ENCODE results near the gene METTL18. TPM values are rescaled to one million over a fixed set of nuclear protein-coding genes. Genes with fewer than 3 reads are reported as not detected.
A peak's percentile ranks its signal among the peaks of the same experiment; 100 is the strongest.

The METTL18 gene
- total RNA-seq = 10 to 100 TPM; 10.6 to 11.1 TPM

DNA sequence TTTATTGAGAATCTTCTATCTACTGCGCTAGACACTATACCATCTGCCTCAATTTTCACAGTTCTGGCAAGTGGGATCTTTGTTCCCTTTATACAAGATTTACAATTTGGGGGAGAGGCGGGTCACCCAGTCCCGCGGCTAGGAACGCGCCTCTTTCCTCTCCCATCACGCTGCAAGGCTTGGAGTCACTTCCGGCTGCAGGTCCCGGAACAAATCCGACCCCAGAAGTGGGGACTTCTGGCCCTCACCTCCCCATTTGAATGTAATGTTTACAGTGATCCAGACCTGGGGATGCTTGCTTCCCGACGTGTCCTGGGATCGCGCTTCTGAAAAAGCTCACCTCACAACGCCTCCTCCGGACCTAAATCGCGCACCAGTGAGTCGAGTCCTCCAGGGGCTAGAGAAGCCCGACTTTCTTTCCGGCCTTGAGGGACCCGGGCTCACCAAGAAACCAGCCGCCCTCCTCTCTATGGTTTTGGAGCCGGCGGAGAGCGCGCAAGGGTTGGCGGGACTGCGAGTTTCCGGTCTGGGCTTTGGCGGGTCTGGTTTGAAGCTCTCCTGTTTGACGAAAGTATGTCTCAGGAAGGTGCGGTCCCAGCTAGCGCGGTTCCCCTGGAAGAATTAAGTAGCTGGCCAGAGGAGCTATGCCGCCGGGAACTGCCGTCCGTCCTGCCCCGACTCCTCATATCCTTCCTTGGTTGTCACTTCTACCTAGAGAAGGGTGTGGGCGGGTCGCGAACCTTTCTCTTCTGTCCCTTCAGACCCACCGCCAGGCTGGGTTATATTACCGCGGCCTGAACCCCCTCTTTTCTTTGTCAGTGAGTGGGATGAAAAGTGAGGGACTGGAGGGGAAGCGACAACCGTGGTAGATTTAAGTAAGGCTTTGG is at the start of gene METTL18:
METTL18 (minus strand) TSS at position 378 of the 887 bp plus-strand sequence. CDS start 1,212 bp downstream, outside the sequence.
- intact Hi-C loops (cut with micrococcal nuclease) = loop anchor here (1.0 to 10.0 kb wide), 12 partner anchors 83 to 1691 kb away; partner anchors contain the start of genes BLZF1, F5, FMO4 and GORAB
- Mint-ChIP-seq H3K36me3 (ENCODE audit: low read depth) (peaks cover 36% of the 10 kb centered on the region), H3K27ac (peak within 1 kb of the TSS; percentile 99), H3K4me3 (peak within 1 kb of the TSS; percentile 99), H3K27me3 (ENCODE audit: low read depth) (no peaks in the 10 kb centered on the region), H3K4me1 (ENCODE audit: low read depth) (peaks cover 48% of the 10 kb centered on the region), H3K9me3 (no peaks in the 10 kb centered on the region)
- DNase-seq = peak; percentile 97
- CTCF ChIA-PET = interaction anchor here (0.7 to 2.4 kb wide), 7 partner anchors 10 to 306 kb away, joined by 3 to 14 read pairs (median 6); no protein-coding TSS in a partner anchor

DNA sequence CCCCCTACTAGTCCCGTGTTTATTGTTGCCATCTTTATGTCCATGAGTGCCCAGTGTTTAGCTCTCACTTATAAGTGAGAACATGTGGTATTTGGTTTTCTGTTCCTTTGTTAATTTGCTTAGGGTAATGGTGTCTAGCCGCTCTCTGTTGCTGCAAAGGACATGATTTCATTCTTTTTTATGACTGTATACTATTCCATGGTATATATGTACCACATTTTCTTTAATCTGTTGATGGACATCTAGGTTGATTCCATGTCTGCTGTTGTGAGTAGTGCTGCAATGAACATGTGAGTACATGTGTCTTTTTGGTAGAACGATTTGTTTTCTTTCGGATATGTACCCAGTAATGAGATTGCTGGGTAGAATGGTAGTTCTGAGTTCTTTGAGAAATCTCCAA is 44.2 kb upstream of the METTL18 start:
- H3K27ac Mint-ChIP-seq = no peak overlapping the region
- H3K9me3 Mint-ChIP-seq = peaks cover 26% of the 10 kb centered on the region
- peaks cover 65% of the 10 kb centered on the region for H3K36me3 Mint-ChIP-seq (ENCODE audit: low read depth)
- no peak for DNase-seq
- H3K4me3 Mint-ChIP-seq = no peak overlapping the region
- CTCF ChIA-PET = no interaction called here
- H3K27me3 Mint-ChIP-seq (ENCODE audit: low read depth) = no peaks in the 10 kb centered on the region
- intact Hi-C loops (cut with micrococcal nuclease) = no loop called here
- H3K4me1 Mint-ChIP-seq (ENCODE audit: low read depth) = no peaks in the 10 kb centered on the region

DNA sequence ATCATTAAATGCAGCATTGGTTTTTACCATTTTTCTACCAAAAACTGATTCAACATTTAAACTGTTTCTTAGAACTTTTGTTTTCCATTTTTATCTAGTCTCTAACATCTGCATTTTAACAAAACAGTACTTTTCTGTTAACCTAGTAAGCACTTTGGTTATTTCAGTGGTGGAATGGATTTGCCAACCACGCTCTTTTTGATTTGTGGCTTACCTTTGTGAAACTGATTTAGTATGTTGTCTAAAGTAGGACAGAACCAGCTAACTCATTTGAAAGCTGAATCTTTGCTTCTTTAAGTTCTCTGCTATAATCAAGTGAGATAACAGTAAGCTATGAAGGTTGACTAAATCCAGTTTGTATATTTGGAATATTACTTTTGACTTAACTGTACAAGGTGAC is 41.5 kb upstream of the METTL18 start:
- CTCF ChIA-PET = interaction anchor here (0.6 to 1.1 kb wide), 2 partner anchors 14 to 28 kb away, joined by 3 read pairs; no protein-coding TSS in a partner anchor
- Mint-ChIP-seq H3K9me3 (peaks cover 23% of the 10 kb centered on the region), H3K36me3 (ENCODE audit: low read depth) (peaks cover 55% of the 10 kb centered on the region)

DNA sequence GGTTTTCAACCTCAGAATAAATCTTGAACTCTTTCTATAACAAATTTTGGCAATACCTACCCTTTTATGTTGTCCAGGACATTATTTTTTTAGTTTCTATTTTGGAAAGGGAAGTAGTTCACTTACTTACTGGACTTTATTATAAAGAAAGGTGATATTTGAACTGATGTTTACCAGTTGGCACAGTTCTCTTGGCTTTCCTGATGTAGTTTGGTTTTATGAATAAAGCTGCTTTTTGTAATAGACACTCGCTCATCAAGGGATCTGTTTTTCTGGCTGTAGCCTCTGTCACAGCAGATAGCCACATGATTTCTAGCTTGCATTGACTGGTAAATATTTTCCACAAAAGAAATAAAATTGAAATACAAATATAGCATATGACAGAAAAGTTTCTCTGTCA is 40.9 kb upstream of the METTL18 start:
- Mint-ChIP-seq H3K9me3 (peaks cover 18% of the 10 kb centered on the region), H3K4me3 (no peak overlapping the region), H3K27me3 (ENCODE audit: low read depth) (no peaks in the 10 kb centered on the region), H3K36me3 (ENCODE audit: low read depth) (peaks cover 52% of the 10 kb centered on the region), H3K4me1 (ENCODE audit: low read depth) (no peaks in the 10 kb centered on the region), H3K27ac (no peak overlapping the region)
- intact Hi-C loops (cut with micrococcal nuclease) = no loop called here
- DNase-seq = no peak
- CTCF ChIA-PET = interaction anchor here (0.6 kb wide), 1 partner anchor 14 kb away, joined by 3 read pairs; no protein-coding TSS in a partner anchor

More for the DNA sequence above, 41.5 kb upstream of the METTL18 start:
- Mint-ChIP-seq H3K4me1 (ENCODE audit: low read depth) (no peaks in the 10 kb centered on the region), H3K27me3 (ENCODE audit: low read depth) (no peaks in the 10 kb centered on the region), H3K4me3 (no peak overlapping the region), H3K27ac (no peak overlapping the region)
- intact Hi-C loops (cut with micrococcal nuclease) = no loop called here
- DNase-seq = no peak

DNA sequence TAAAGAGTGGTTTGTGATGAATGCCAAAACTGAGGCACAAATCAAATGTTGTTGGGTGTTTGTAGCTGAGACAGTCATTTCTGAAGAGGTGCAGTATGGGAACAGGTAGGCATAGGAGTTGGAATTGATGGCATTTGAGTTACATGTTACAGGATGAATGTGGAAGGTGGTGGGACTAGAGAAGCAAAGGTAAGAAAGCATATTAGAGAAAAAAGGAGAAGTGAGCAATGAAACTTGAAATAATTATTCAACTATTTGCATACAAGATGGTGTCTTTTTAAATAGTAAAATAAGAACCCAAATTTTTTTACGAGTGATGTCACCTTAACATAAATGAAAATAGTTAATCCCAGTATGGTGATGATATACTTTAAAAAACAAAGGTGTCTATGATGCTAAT is 40.2 kb upstream of the METTL18 start:
- CTCF ChIA-PET = no interaction called here
- H3K4me3 Mint-ChIP-seq = no peak overlapping the region
- H3K9me3 Mint-ChIP-seq = peaks cover 13% of the 10 kb centered on the region
- no peaks in the 10 kb centered on the region for H3K27me3 Mint-ChIP-seq (ENCODE audit: low read depth)
- intact Hi-C loops (cut with micrococcal nuclease) = no loop called here
- no peaks in the 10 kb centered on the region for H3K4me1 Mint-ChIP-seq (ENCODE audit: low read depth)
- H3K36me3 Mint-ChIP-seq (ENCODE audit: low read depth) = peaks cover 49% of the 10 kb centered on the region
- DNase-seq = no peak
- H3K27ac Mint-ChIP-seq = no peak overlapping the region

DNA sequence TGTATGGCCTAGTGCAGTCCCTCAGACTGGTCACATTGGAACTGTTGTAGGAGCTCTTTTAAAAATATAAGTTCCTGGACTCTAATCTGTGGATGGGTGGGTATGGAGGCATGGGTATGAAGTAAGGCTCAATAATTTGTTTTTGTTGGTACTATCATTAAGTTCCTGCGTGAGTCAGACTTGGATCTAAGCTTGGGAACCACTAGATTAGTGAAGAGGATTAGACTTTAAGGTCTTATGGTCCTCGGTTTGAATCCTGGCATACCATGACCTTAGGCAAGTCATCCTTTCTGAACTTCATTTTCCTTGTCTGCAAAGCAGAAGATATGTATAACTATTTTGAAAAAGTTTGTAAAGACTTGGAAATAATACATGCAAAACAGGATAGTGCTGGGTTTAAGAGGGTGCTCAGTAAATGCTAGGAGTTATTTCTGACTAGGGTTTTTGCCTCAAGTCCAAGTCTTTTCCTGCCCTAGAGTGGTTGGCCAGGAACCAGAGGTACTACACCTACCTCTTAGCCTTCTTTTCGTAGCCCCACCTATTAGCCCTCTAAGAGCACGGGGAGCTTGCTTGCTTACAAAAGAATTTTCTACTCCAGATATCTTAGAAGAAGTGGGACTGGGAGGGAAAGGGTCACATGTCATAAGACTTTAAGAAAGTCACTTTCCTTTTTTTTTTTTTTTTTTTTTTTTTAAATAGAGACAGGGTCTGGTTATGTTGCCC is 38.6 kb upstream of the METTL18 start:
- intact Hi-C loops (cut with micrococcal nuclease) = no loop called here
- DNase-seq = no peak
- Mint-ChIP-seq H3K4me1 (ENCODE audit: low read depth) (no peaks in the 10 kb centered on the region), H3K9me3 (no peaks in the 10 kb centered on the region), H3K4me3 (no peak overlapping the region), H3K27ac (no peak overlapping the region), H3K27me3 (ENCODE audit: low read depth) (no peaks in the 10 kb centered on the region), H3K36me3 (ENCODE audit: low read depth) (peaks cover 37% of the 10 kb centered on the region)
- CTCF ChIA-PET = interaction anchor here (0.6 kb wide), 1 partner anchor 281 kb away, joined by 5 read pairs; no protein-coding TSS in a partner anchor

DNA sequence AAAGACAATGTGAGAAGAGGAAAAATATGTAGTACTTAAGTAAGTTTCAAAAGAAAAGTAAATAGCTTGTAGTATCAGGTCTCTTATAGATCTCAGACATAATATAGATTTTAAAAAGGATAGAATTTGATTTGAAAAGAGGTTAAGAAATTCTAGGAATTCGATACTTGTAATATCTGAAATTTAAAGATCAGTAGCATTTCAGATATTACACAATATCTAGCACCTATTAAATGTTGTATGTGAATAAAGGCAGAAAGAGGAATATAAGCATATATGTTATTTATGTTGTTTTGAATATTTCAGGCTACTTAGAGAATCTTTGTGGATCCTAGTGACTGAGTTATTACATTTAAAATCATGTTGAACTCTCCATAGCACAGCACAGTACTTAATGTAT is 35.0 kb upstream of the METTL18 start:
- peaks cover 35% of the 10 kb centered on the region for H3K36me3 Mint-ChIP-seq (ENCODE audit: low read depth)

DNA sequence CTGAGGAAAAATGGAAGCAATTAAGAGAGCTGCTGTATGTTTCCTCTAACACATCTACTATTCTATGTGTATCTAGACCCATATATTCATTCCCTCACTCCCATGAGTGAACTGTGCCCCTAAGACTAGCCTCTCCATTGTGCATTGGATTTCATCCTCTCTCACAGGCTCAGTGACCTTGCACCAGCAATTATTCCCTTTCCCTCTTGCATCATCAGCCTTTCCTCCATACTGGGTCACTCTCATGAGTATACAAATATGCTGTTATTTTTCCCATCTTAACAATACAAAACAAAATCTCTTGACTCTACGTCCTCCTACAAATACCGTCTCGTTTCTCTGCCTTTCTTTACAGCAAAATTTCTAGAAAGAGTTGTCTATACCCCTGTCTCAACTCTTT is 29.4 kb upstream of the METTL18 start:
- no peaks in the 10 kb centered on the region for H3K4me1 Mint-ChIP-seq (ENCODE audit: low read depth)
- H3K36me3 Mint-ChIP-seq (ENCODE audit: low read depth) = peaks cover 23% of the 10 kb centered on the region
- intact Hi-C loops (cut with micrococcal nuclease) = no loop called here
- H3K27ac Mint-ChIP-seq = no peak overlapping the region
- no peak overlapping the region for H3K4me3 Mint-ChIP-seq
- H3K9me3 Mint-ChIP-seq = no peaks in the 10 kb centered on the region
- no peak for DNase-seq
- CTCF ChIA-PET = no interaction called here
- H3K27me3 Mint-ChIP-seq (ENCODE audit: low read depth) = no peaks in the 10 kb centered on the region

More for the DNA sequence above, 35.0 kb upstream of the METTL18 start:
- CTCF ChIA-PET = interaction anchor here (0.6 kb wide), 1 partner anchor 583 kb away, joined by 3 read pairs; no protein-coding TSS in a partner anchor
- intact Hi-C loops (cut with micrococcal nuclease) = no loop called here
- Mint-ChIP-seq H3K9me3 (no peaks in the 10 kb centered on the region), H3K27me3 (ENCODE audit: low read depth) (no peaks in the 10 kb centered on the region), H3K4me3 (no peak overlapping the region), H3K4me1 (ENCODE audit: low read depth) (no peaks in the 10 kb centered on the region), H3K27ac (no peak overlapping the region)
- no peak for DNase-seq

DNA sequence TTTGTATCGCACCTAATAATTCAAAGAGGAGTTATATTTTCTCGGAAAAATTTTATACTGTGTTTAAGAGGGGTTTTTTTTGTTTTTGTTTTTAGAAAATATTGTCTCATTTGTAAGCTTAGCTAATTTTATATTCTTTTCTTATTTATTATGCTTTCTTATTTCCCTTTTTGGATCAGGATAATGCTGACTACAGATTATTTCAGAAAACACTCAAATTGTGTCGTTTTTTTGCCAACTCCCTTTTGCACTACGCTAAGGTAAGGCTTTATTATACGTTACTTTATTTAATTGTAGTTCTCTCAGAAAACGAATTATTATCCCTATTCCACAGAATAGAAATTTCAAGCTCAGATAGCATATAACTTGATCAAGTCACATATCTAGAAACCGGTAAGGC is 26.8 kb upstream of the METTL18 start:
- H3K36me3 Mint-ChIP-seq (ENCODE audit: low read depth) = peaks cover 25% of the 10 kb centered on the region
- H3K27me3 Mint-ChIP-seq (ENCODE audit: low read depth) = no peaks in the 10 kb centered on the region
- no peaks in the 10 kb centered on the region for H3K4me1 Mint-ChIP-seq (ENCODE audit: low read depth)
- no peak for DNase-seq
- no peaks in the 10 kb centered on the region for H3K9me3 Mint-ChIP-seq
- intact Hi-C loops (cut with micrococcal nuclease) = no loop called here
- no peak overlapping the region for H3K27ac Mint-ChIP-seq
- CTCF ChIA-PET = interaction anchor here (0.7 kb wide), 2 partner anchors 13 to 15 kb away, joined by 3 to 4 read pairs; no protein-coding TSS in a partner anchor
- H3K4me3 Mint-ChIP-seq = no peak overlapping the region

DNA sequence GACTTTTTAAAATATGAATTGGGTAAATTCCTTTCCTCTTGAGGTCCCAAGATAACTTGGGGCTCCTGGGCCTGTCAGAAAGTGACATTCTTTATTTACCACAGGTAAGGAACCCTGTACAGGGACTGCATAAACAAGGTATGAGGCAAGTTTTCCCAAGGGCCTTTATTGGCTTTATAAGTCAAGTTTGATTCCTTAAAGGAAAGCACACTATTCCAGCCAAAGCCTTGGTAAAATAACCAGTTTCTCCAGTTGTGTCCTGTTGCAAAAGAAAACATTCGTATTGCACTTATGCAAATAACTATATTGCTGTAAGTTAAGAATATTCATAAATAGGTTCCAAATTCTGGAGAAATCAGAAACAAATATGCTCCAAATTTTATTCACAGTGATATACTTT is 21.9 kb upstream of the METTL18 start:
- DNase-seq = no peak
- no peaks in the 10 kb centered on the region for H3K4me1 Mint-ChIP-seq (ENCODE audit: low read depth)
- H3K27me3 Mint-ChIP-seq (ENCODE audit: low read depth) = no peaks in the 10 kb centered on the region
- no peaks in the 10 kb centered on the region for H3K9me3 Mint-ChIP-seq
- intact Hi-C loops (cut with micrococcal nuclease) = no loop called here
- CTCF ChIA-PET = no interaction called here
- H3K36me3 Mint-ChIP-seq (ENCODE audit: low read depth) = peaks cover 34% of the 10 kb centered on the region
- no peak overlapping the region for H3K4me3 Mint-ChIP-seq
- no peak overlapping the region for H3K27ac Mint-ChIP-seq

DNA sequence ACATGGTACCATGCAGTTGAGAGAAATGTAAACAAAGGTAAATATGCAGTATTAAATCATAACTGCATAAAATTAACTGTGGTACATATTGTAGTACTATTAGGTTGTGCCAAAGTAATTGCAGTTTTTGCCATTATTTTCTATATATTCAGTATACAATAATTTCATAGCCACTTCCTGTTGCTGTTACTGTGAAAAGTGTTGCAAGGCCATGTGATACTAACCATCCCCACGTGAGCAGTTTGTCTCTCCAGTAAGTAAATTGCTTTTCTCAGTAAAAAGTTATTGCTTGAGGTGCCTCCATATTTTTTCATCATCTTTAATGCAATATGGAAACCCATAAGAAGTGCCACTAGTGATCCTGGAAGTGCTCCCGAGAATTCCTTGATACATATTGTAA is 19.6 kb upstream of the METTL18 start:
- Mint-ChIP-seq H3K27me3 (ENCODE audit: low read depth) (no peaks in the 10 kb centered on the region), H3K27ac (no peak overlapping the region), H3K4me1 (ENCODE audit: low read depth) (no peaks in the 10 kb centered on the region), H3K4me3 (no peak overlapping the region), H3K36me3 (ENCODE audit: low read depth) (peaks cover 35% of the 10 kb centered on the region), H3K9me3 (no peaks in the 10 kb centered on the region)
- CTCF ChIA-PET = no interaction called here
- DNase-seq = no peak
- intact Hi-C loops (cut with micrococcal nuclease) = no loop called here

DNA sequence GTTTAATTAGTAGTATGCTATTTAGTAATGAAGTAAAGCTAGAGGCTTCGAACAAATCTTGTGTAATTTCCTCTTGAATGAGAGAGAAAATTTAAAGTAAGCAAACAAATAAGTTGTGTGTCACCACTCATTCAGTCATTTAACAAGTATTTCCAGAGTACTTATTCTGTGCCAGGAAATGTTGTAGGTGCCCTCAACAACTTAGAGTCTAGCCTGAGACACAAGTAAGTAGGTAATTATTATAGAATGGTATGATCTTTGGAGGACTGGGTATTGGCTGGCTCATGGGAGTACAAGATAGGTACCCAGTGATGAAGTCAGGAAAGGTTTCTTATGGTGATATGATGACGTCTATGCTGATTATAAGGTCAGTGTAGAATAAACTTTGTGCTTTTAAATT is 17.4 kb upstream of the METTL18 start:
- H3K36me3 Mint-ChIP-seq (ENCODE audit: low read depth) = peaks cover 35% of the 10 kb centered on the region
- intact Hi-C loops (cut with micrococcal nuclease) = no loop called here
- no peaks in the 10 kb centered on the region for H3K4me1 Mint-ChIP-seq (ENCODE audit: low read depth)
- CTCF ChIA-PET = no interaction called here
- H3K27me3 Mint-ChIP-seq (ENCODE audit: low read depth) = no peaks in the 10 kb centered on the region
- no peak for DNase-seq
- no peak overlapping the region for H3K27ac Mint-ChIP-seq
- no peak overlapping the region for H3K4me3 Mint-ChIP-seq
- no peaks in the 10 kb centered on the region for H3K9me3 Mint-ChIP-seq
